Progenitor cell of endocrine pancreas (in vitro differentiated cells): Measurements from ENCODE around the gene DNAJB8. TPM values are rescaled to one million over a fixed set of nuclear protein-coding genes. Genes with fewer than 3 reads are reported as not detected.
A peak's percentile ranks its signal among the peaks of the same experiment; 100 is the strongest.

Experiments
- DNase-seq: peaks from one replicate; pipeline ENCODE4 v3.0.0; 2021; ENCODE audit warnings: low spot score; ENCODE audit not compliant: unreplicated experiment
- H3K27ac Mint-ChIP-seq: 2 replicates; pipeline ENCODE4 v1.8.0; 2021; ENCODE audit warnings: mild to moderate bottlenecking, moderate library complexity, mixed read lengths
- H3K27me3 Mint-ChIP-seq: 2 replicates; pipeline ENCODE4 v1.8.0; 2021; ENCODE audit warnings: mixed read lengths
- H3K36me3 Mint-ChIP-seq: 2 replicates; pipeline ENCODE4 v1.8.0; 2022; ENCODE audit warnings: mixed read lengths; ENCODE audit not compliant: insufficient read depth
- H3K4me1 Mint-ChIP-seq: 2 replicates; pipeline ENCODE4 v1.8.0; 2021; ENCODE audit warnings: low read depth, mixed read lengths
- H3K4me3 Mint-ChIP-seq: 2 replicates; pipeline ENCODE4 v1.8.0; 2021; ENCODE audit warnings: low read depth, mild to moderate bottlenecking, moderate library complexity, mixed read lengths
- H3K9me3 Mint-ChIP-seq: 2 replicates; pipeline ENCODE4 v1.8.0; 2021; ENCODE audit warnings: low read depth, mixed read lengths
- total RNA-seq: library from RNA; stranded (reverse); gene quantifications from 2 replicates; pipeline ENCODE4 v1.2.1, GENCODE V29; 2021
- TF ChIP-seq, protein P1 (sequence below): fragments of 200-600 bp; sonication (generic); IDR thresholded peaks from one replicate; pipeline ENCODE4 v1.5.0; 2021; ENCODE audit warnings: antibody characterized with exemption, mild to moderate bottlenecking; ENCODE audit not compliant: unreplicated experiment

The DNAJB8 gene
- total RNA-seq, 1 donor from 2014 or later: not detected

GRCh38 chr3:128458746-128459460 lies 7.8 kb downstream of the DNAJB8 start:
- Mint-ChIP-seq H3K4me3 (no peak overlapping the region), H3K27me3 (peaks cover 51% of the 10 kb centered on the region), H3K27ac (no peak overlapping the region), H3K9me3 (no peaks in the 10 kb centered on the region), H3K4me1 (peaks cover 3% of the 10 kb centered on the region), H3K36me3 (no peaks in the 10 kb centered on the region)
- TF ChIP-seq, protein P1, sequence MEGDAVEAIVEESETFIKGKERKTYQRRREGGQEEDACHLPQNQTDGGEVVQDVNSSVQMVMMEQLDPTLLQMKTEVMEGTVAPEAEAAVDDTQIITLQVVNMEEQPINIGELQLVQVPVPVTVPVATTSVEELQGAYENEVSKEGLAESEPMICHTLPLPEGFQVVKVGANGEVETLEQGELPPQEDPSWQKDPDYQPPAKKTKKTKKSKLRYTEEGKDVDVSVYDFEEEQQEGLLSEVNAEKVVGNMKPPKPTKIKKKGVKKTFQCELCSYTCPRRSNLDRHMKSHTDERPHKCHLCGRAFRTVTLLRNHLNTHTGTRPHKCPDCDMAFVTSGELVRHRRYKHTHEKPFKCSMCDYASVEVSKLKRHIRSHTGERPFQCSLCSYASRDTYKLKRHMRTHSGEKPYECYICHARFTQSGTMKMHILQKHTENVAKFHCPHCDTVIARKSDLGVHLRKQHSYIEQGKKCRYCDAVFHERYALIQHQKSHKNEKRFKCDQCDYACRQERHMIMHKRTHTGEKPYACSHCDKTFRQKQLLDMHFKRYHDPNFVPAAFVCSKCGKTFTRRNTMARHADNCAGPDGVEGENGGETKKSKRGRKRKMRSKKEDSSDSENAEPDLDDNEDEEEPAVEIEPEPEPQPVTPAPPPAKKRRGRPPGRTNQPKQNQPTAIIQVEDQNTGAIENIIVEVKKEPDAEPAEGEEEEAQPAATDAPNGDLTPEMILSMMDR: no peak
- no peak for DNase-seq

DNA sequence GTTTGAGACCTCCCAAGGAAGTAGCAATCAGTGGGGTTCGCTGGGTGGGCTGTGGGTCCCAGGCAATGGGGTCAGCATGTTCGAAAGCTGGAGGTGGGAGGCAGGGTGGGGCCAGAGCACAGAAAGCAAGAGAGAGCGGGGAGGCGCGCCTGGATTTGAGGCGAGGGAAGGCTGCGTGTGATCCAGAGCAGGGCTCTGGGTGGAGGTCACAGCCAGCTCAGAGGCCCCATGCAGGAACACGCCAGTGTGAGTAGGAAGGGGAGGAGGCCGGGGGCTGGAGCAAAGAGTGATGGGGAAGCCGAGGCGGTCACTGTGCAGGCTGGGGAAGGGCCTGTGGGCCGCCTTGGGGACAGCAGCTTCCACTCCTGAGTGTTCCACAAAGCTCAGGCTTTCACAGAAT lies 8.8 kb downstream of the DNAJB8 start:
- H3K27me3 Mint-ChIP-seq: peaks cover 48% of the 10 kb centered on the region
- TF ChIP-seq, protein P1: no peak
- no peak overlapping the region for H3K4me3 Mint-ChIP-seq
- H3K27ac Mint-ChIP-seq: no peak overlapping the region
- peaks cover 5% of the 10 kb centered on the region for H3K4me1 Mint-ChIP-seq
- no peaks in the 10 kb centered on the region for H3K9me3 Mint-ChIP-seq
- H3K36me3 Mint-ChIP-seq: no peaks in the 10 kb centered on the region
- no peak for DNase-seq

DNA sequence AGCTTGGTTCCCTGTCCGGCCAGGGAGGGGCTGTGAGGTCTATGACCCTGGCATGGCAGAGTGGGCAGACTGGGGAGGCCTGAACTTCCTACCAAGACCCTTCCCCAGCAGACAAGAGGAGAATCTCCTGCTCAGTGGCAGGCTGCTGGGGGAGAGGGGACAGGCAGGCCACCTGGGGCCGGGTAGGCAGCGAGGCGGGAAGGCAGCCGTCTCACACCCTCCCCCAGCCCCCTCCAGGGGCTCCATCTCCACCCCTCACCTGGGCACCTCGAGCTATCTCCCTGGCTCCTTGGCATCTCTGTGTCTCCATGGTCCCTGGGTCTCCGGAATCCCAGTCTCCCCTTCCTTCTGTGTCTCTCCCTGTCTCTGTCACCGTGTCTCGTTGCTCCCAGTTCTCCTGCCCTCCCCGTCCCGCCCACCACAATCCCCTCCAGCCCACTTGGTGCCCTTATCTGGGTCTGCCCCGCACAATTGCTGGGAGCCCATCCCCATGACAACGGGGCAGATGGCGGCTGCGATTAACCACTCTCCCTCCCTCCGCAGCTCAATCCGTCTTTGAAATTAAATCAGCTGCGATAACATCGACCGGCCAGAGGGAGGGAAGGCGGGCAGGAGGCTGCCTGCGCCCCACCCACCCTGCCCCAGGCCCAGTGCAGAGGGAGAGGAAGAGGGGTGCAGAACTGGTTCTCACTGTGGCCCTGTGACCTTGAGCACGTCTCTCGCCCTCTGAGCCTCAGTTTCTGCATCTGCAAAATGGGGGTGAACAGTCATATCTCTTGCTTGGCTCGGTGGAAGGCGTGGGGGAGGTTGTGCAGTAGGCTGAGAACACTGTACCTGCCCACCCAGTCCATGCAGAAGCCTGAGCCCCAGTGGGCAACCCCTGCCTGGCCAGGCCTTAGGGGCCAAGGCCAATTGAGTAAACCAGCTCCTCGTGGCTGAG lies 9.6 kb downstream of the DNAJB8 start:
- no peaks in the 10 kb centered on the region for H3K9me3 Mint-ChIP-seq
- no peak overlapping the region for H3K4me3 Mint-ChIP-seq
- peaks cover 6% of the 10 kb centered on the region for H3K4me1 Mint-ChIP-seq
- DNase-seq: no peak
- H3K27ac Mint-ChIP-seq: no peak overlapping the region
- TF ChIP-seq, protein P1: peak; percentile 15
- H3K36me3 Mint-ChIP-seq: no peaks in the 10 kb centered on the region
- H3K27me3 Mint-ChIP-seq: peaks cover 51% of the 10 kb centered on the region

DNA sequence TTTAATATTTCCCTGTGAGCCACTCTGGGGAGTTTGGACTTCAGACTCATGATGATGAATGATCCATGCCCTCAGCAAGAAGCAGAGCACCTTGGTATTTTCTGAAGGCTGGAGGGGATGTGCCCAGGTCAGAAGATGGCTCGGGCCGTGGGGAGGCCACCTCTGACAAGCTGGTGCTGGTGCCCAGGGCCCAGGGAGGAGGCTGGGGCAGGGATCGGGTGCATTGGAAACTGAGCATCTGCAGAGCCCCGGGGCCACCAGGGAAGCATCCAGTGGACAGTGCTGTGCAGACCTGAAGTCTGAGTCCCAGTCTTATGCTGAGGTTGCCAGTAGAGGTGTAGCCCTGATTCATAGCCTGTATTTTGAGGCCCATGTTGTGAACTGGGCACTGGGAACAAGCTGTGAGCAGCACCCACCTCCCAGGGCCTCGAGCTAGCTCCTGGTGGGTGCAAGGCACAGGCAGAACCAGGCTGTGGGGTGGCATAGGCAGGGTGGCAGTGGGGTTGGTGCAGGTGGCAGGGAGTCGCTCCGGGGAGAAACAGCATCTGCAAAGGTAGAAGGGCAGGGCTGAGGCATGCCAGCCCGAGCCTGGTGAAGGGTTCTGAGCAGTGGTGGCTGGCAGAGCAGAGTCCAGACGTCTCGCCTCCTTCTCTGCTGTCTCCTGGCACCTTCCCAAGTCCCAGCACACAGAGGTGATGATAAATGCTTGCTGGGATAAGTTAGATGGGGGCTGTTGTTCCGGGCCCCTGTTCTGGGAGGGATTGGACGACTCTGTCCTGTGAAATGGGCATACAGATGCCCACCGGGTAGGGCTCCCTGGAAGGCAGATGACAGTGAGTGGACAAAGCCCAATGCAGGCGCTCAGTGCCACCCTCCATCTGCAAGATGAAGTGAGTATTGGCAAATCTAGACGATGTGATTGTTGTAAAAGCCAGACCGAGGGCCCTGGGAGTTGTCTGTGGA lies 10.6 kb downstream of the DNAJB8 start:
- Mint-ChIP-seq H3K4me3 (no peak overlapping the region), H3K27ac (peak overlapping the region; percentile 62), H3K4me1 (peaks cover 6% of the 10 kb centered on the region), H3K9me3 (no peaks in the 10 kb centered on the region), H3K27me3 (peaks cover 60% of the 10 kb centered on the region), H3K36me3 (no peaks in the 10 kb centered on the region)
- DNase-seq: no peak
- TF ChIP-seq, protein P1: no peak
